SHP77 (cell line): Measurements from ENCODE around the gene KY.

Experiments used
- DNase-seq, 2 experiments: peaks; one replicate each; lab custom pipeline; 2025; lab: John Stamatoyannopoulos, UW

KY gene

DNA sequence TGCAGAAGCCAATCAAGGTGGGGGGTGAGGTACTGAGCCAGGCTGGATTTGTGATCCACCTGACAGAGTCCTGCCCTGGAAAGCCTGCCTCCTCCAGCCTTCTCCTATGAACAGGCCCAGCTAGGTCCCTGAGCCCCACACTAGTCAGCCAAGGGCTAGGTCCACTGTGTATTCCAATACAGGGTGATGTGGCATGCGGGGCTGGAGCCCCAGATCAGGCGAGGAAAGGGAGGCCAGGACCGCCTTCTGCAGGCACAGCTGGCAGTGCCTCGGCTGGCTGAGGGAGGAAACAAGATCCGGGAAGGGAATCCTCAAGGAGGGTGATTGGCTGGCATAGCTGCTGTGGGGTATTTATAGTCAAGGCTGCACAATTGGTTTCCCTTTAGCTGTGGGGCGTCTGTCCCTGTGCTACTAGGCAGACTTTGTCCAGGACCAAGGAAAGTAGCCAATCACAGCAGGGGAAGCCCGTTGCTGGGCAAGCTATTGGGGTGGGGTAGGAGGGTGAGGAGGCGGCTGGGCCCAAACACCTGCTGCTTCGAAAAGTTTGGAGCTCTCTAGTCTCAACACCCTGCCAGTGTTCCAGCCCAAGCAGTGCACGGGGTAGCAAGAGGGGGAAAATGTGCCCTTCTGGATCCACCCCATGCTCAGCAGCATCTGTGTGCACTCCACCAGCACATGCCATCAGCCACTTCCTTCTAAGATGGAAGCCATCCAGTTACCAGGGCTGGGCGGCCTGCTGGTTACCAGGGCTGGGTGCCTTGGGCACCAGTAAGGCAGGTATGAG is 5.9 kb downstream of the KY start:
- DNase-seq = no peak

DNA sequence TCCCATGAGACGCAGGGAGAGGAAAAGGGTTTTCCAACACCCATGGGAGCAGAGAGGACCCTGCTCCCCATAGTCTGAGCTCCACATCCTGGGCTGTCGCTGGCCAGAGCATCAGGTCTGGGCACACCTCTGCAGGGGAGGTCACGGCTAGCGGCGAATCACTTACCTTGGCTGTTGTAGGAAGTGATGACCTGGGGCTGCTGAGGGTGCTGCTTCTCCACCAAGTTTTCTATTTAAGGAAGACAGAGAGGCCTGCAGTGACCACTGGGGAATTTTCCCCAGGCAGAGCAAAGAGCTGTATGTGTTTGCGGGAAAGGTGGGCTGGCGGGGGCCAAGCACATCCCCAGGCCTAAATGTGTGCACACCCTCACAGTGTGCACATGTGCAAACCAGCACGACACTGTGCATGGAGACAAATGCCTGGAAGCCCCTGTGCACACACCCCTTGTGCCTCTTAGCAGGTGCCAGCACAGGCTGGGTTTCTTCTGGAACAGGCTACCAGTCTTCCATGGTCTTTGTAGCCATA is 7.6 kb downstream of the KY start:
- no peak for DNase-seq

DNA sequence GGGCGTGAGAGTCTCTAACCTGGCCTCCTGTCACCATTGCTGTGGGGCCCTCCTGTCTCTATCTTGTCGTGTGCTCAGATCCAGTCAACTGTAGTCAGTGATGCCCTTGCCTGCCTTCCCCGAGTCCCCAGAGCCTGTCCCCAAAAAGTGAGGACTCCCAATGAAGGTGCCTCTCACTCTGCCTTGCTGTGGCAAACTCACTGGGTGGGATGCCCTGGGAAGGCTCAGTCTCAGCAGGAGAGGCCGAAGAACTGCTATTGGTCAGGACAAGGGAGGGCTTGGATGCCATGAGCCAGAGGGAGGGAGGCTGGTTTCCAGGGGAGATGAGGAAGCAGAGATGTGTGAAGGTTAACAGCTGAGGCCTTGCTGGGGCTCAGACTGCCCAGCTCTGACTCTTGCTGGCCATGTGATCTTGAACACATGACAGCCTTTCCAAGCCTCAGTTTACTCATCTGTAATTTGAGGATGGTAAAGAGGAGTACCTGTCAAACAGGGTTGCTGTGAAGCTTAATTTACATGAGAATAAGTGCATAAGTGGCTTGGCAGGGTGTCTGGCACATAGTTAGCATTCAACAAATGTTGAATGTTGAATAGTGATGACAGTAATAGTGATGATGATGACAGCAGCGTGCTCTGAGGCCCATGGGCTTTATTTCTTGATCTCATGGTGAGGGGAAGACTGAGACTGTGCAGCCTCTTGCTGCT is 8.2 kb downstream of the KY start:
- no peak for DNase-seq

DNA sequence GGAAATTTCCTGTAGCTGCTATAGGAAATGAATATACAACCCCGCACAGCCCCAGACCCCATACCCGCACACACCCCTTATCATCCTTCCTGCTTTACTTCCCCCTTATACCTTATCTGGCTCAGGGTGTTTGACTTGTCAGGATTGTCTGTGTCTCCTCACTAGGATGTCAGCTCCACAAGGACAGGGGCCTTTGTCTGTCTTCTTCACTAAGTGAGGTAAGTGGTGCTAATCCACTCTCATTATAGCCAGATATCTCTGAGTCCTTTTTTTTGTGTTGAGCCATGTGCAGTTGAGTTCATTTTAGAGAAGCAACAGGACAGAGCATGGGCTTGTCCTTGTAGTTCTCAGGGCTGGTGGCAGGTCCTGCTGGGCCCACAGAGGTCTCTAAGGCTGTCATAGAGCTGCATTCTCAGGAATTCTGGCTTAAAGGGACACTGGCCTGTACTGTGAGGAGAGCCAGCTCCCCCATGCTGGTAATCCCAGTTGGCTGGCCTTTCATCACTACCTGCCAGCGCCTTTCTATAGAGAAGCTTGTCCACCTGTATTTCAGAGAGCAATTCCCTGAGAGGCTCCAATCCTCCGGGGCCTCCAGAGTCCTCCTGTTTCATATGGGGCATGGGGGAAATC is 9.0 kb downstream of the KY start:
- no peak for DNase-seq

DNA sequence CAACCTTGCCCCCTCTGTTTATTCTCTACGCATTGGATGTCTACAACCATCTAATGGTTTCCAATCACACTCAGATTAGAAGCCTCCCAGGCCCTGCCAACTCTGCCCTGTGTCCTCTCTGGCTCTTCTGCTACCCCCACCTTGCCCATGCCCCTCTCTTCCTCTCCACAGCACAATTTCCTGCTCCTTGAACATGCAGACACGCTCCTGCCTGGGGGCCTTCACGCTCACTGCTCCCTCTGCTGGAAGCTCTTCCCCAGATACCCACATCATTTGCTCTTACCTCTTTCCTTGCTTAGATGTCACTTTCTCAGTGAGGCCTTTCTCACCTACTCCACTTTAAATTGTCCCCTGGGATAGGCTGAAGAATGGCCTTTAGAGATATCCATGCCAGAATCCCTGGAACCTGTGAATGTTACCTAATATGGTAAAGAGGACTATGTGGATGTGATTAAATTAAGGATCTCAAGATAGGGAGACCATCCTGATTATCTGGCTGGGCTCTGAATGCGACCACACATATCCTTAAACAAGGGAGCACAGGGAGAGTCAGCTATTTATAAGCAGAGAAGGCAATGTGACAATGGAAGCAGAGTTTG is 9.9 kb downstream of the KY start:
- DNase-seq = peak in 1 of 2 experiments; percentile 1

- DNase-seq = no peak
Observed at GRCh38 chr3:134640378-134640777, 10.4 kb downstream of the KY start.

DNA sequence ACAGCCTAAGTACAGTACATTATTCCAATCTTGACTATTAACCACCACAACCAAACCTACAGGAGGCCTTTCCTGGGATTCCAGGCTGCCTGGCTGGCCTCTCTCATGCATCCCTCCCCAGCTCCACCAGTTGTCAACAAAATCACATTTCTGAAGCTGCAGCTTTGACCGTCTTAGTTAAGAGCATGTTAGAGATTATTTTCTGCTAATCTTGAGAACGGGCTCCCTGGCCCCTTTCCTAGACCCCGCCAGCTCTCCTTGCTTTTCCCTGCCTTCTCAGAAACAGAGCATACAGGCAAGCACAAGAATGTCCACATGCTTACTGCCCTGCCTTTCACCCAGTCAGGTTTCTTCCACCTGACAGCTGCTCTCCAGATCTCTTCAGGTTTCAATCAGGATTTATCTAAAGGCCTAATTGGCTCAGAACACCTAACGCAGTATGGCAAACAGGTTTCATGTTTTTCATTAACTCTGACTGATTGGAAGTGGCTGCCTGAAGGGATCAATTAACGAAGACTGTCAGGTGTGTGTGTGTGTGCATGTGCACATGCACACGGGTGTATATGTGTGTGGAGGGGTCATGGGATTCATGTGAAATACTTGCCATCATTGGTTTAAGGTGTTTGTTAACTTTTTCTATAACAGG is 12.3 kb downstream of the KY start:
- no peak for DNase-seq

- DNase-seq = no peak
Observed at GRCh38 chr3:134636406-134636805, 14.4 kb downstream of the KY start.

DNA sequence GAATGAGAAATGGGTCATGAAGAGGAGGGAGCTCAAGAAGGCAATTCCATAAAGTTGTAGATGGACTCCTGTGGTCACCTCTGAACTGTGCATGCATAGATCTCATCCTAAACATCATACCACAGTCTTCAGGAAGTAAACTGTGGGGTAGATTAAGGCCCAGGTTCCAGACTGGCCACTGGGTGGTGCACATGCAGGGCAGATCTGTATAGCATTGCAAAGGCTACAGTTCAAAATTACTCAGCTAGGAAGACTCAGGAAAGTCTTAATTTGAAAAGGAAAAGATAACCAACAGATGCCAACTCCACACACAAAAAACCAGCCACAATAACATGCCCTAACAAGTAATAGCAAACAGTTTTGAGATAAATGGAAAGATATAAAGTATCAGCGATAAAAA is 20.3 kb downstream of the KY start:
- DNase-seq = no peak

- no peak for DNase-seq
Observed at GRCh38 chr3:134628884-134629283, 21.9 kb downstream of the KY start.

DNA sequence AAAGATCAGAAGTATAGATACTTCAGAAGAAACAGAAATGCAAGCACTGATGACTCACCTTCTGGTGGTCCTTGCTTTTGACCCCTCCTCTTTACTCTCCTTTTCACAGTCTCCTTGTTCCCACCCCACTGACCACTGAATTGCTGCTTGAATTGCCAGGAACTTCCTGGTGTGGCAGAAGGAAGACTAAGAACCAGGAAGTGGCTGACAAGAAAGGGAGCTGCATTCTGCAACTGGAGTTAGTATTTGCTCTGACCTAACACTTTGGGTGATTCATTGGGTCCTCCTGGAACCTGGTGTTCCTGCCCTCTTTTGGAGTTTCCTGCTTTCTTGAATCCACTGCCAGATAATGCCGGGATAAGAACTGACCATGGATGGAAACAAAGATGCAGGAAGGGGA is 23.0 kb downstream of the KY start:
- DNase-seq = no peak

DNA sequence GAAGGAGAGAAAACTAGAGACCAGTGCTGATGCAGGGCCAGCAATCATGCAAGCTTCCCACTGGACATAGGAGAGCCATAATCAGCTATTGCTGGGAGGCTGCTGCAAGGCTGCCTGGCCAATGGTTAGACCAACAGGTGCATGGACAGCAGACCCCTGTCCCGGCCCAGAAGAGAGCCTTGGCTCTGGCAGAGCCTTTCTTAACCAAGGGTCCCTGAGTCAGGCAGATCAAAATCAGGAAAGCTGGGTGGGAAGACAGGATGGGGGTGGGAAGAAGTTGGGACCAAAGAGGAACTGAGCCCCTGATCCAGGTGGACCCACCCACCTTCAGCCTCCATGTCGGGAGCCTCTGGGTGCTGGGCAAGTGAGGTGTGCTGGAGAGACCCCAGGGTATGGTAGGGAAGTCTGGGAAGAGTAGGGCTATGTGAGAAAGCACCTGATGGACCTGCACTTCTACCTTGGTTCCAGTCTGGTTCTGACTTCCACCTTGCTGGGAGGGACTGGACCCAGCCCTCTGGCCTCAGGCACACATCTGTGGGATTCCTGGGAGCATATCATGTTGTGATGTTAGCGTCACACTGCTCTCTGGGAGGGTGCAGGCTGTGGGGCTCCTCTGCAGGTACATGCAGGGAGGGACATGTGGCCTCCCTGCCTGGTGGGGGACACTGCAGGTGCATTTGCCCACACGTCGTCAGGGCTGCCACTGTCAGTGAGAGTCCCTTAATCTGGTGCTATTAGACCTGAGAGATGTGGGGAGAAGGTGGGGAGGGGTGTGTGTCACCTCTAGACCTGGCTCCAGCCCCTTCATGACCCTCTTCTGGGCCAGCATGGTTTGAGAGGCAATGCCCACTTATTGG is 24.7 kb downstream of the KY start:
- no peak for DNase-seq

DNA sequence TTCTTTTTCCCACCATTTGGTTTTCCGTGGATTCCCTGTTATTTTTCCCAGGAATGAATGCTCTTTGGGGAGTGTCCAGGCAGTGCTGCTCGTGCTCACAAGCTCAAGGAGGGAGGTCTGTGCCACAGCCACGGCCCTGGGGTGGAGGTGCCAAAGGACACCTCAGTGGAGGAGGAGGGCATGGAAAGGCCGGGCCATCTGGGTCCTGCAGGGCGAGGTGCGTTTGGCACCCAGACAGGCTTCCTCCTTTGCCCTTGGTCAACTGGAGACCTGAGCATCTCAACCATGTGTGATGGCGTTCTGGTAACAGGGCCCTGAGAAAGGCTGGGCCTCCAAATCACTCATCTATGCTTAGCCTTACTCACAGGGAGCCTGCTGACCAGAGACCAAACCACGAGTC is 25.4 kb downstream of the KY start:
- no peak for DNase-seq

- DNase-seq = no peak
Observed at GRCh38 chr3:134624537-134625287, 26.1 kb downstream of the KY start.

- DNase-seq = no peak
Observed at GRCh38 chr3:134623615-134624245, 27.1 kb downstream of the KY start.

GRCh38 chr3:134622806-134623365 is 27.9 kb downstream of the KY start:
- DNase-seq = no peak

DNA sequence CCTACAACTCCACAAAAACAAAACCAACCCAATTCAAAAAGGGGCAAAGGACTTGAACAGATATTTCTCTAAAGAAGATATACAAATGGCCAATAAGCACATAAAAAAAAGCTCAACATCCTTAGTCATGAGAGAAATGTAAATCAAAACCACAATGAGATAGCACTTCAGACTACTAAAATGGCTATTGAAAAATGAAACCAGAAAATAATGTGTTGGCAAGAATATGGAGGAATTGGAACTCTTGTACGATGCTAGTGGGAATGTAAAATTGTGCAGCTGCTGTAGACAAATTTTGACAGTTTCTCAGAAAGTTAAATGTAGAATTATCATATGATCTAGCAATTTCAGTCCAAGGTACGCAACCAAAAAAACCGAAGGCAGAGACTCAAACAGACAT is 29.0 kb downstream of the KY start:
- no peak for DNase-seq

GRCh38 chr3:134620476-134621115 is 30.2 kb downstream of the KY start:
- DNase-seq = no peak

GRCh38 chr3:134619884-134620445 is 30.9 kb downstream of the KY start:
- no peak for DNase-seq
